HepG2 (cell line): ENCODE measurements around the gene KTN1. TPM values are rescaled to one million over a fixed set of nuclear protein-coding genes. Genes with fewer than 3 reads are reported as not detected.

Source experiments
- GRHL1 ChIP-seq: sonication (generic); formaldehyde crosslinking; conservative IDR thresholded peaks from 2 replicates; pipeline ENCODE4 v1.8.0; 2022; ENCODE audit warnings: missing genetic modification reagents
- LCORL ChIP-seq, 2 experiments: fragments of 450-650 bp in 1 of 2; sonication (generic) in 1 of 2; formaldehyde crosslinking in 1 of 2; IDR thresholded peaks; 2 replicates each; pipeline versions ENCODE4 v1.5.0 to v1.6.1; 2017 to 2020; ENCODE audit warnings: antibody characterized with exemption in 1 of 2, missing genetic modification reagents in 1 of 2
- MYPOP ChIP-seq: sonication (generic); formaldehyde crosslinking; IDR thresholded peaks from 2 replicates; pipeline ENCODE4 v1.8.1; 2023; ENCODE audit warnings: mild to moderate bottlenecking, moderate library complexity, missing genetic modification reagents
- NFYB ChIP-seq: sonication (generic); formaldehyde crosslinking; IDR thresholded peaks from 2 replicates; pipeline ENCODE4 v1.4.0; 2020; ENCODE audit warnings: missing genetic modification reagents
- NKX3-1 ChIP-seq: sonication (generic); formaldehyde crosslinking; IDR thresholded peaks from 2 replicates; pipeline ENCODE4 v1.5.0; 2020; ENCODE audit warnings: missing genetic modification reagents
- NR2F1 ChIP-seq, 2 experiments: fragments of 450-650 bp in 1 of 2; formaldehyde crosslinking in 1 of 2; IDR thresholded peaks; 2 replicates each; pipeline versions ENCODE4 v1.5.0 to v1.6.1; 2016 to 2020; ENCODE audit warnings: mild to moderate bottlenecking in 1 of 2, missing compliant biosample characterization in 1 of 2, missing genetic modification reagents in 1 of 2, moderate library complexity in 1 of 2
- PAXIP1 ChIP-seq: sonication (generic); formaldehyde crosslinking; conservative IDR thresholded peaks from 2 replicates; pipeline ENCODE4 v1.4.0; 2020; ENCODE audit warnings: mild to moderate bottlenecking, missing genetic modification reagents, moderate library complexity
- RFXAP ChIP-seq: sonication (generic); formaldehyde crosslinking; IDR thresholded peaks from 2 replicates; pipeline ENCODE4 v1.4.0; 2020; ENCODE audit warnings: missing genetic modification reagents, borderline replicate concordance
- SOX13 ChIP-seq, 3 experiments: fragments of 450-650 bp in 1 of 3; sonication (generic) in 1 of 3; formaldehyde crosslinking in 1 of 3; IDR thresholded peaks in 2 of 3; conservative IDR thresholded peaks in 1 of 3; 2 replicates each; pipeline versions ENCODE4 v1.5.0 to v1.6.1; 2016 to 2020; ENCODE audit warnings: antibody characterized with exemption in 1 of 3, mild to moderate bottlenecking in 1 of 3, missing compliant biosample characterization in 1 of 3, missing genetic modification reagents in 1 of 3, moderate library complexity in 1 of 3
- TRAFD1 ChIP-seq: sonication (generic); formaldehyde crosslinking; IDR thresholded peaks from 2 replicates; pipeline ENCODE4 v1.5.1; 2020; ENCODE audit warnings: missing genetic modification reagents, mild to moderate bottlenecking, borderline replicate concordance
- XRCC5 ChIP-seq: fragments of 200-400 bp; formaldehyde crosslinking; optimal IDR thresholded peaks from 2 replicates; pipeline ENCODE3; 2017; ENCODE audit warnings: mild to moderate bottlenecking, low read length
- ZNF234 ChIP-seq: sonication (generic); formaldehyde crosslinking; conservative IDR thresholded peaks from 2 replicates; pipeline ENCODE4 v1.5.1; 2020; ENCODE audit warnings: mild to moderate bottlenecking, missing genetic modification reagents
- ZNF557 ChIP-seq: sonication (generic); formaldehyde crosslinking; IDR thresholded peaks from 2 replicates; pipeline ENCODE4 v1.4.0; 2020; ENCODE audit warnings: missing genetic modification reagents
- ZNF558 ChIP-seq: sonication (generic); formaldehyde crosslinking; IDR thresholded peaks from 2 replicates; pipeline ENCODE4 v1.9.0; 2022; ENCODE audit warnings: mild to moderate bottlenecking, missing genetic modification reagents, borderline replicate concordance
- ZNF609 ChIP-seq: sonication (generic); formaldehyde crosslinking; IDR thresholded peaks from 2 replicates; pipeline ENCODE4 v1.4.0; 2020; ENCODE audit warnings: mild to moderate bottlenecking, missing genetic modification reagents, borderline replicate concordance
- polyA plus RNA-seq, 8 experiments: library from polyadenylated mRNA; depleted of rRNA in 3 of 8; stranded (reverse) in 7 of 8; unstranded in 1 of 8; fragments of >200 nt; fragmentation: Illumina TruSeq in 4 of 8; extraction: Trizol in 4 of 8; gene quantifications; 2 replicates each; pipeline versions ENCODE4 v1.2.1 to v1.2.3, GENCODE V29; 2011 to 2016; ENCODE audit warnings: low read depth in 4 of 8, missing spikeins in 1 of 8, mixed read lengths in 1 of 8; ENCODE audit not compliant: insufficient read depth in 1 of 8
- total RNA-seq, 5 experiments: library from RNA; depleted of rRNA; stranded (reverse); fragments of >200 nt; fragmentation: Illumina TruSeq; extraction: Trizol; gene quantifications; 2 replicates each; pipeline ENCODE4 v1.2.3, GENCODE V29; 2016; ENCODE audit warnings: low read depth in 1 of 5

The KTN1 gene
- total and polyA plus RNA-seq, 2 of the 13 experiments (the other 11 are each of a cell fraction or from before 2014, with no cell fraction given), result 60.6 to 169 TPM

GRCh38 chr14:55592436-55592835 lies 12.4 kb downstream of the KTN1 start (continued):
- no peak for TF ChIP-seq NR2F1 (CRISPR knock-in tag; IDR thresholded peaks at IDR 0.05)
- no peak for TF ChIP-seq ZNF234 (CRISPR knock-in tag)
- no peak for TF ChIP-seq TRAFD1 (CRISPR knock-in tag)
- TF ChIP-seq SOX13 (IDR thresholded peaks at IDR 0.05), result no peak
- TF ChIP-seq SOX13 (CRISPR knock-in tag; conservative IDR thresholded peaks at IDR 0.05 in 1 of 2, IDR thresholded peaks at IDR 0.05 in 1 of 2), result peak in 1 of 2 experiments; percentile 64; a peak in 2 of 4 replicates
- TF ChIP-seq ZNF558, result no peak
- peak; percentile 51 for TF ChIP-seq PAXIP1 (CRISPR knock-in tag)
- TF ChIP-seq ZNF609, result peak; percentile 38; the same call in 1 of the 2 replicates
- no peak for TF ChIP-seq NFYB (CRISPR knock-in tag)
- TF ChIP-seq XRCC5, result no peak
- TF ChIP-seq RFXAP (CRISPR knock-in tag), result no peak
- TF ChIP-seq NKX3-1, result peak; percentile 78; the same call in 1 of the 2 replicates
- TF ChIP-seq MYPOP (CRISPR knock-in tag), result no peak
- TF ChIP-seq ZNF557 (CRISPR knock-in tag), result no peak
- TF ChIP-seq GRHL1 (CRISPR knock-in tag), result no peak
- peak; percentile 84 for TF ChIP-seq LCORL (IDR thresholded peaks at IDR 0.05)
- peak; percentile 86; the same call in 1 of the 2 replicates for TF ChIP-seq LCORL (CRISPR knock-in tag; IDR thresholded peaks at IDR 0.05)
